Cardiac atrium fibroblast (primary cell): ENCODE results near the gene ZNF324B. TPM values are rescaled to one million over a fixed set of nuclear protein-coding genes. Genes with fewer than 3 reads are reported as not detected.

Source experiments
- total RNA-seq: library from RNA; depleted of rRNA; stranded (reverse); fragments of >200 nt; gene quantifications from 2 replicates; pipeline ENCODE4 v1.2.3, GENCODE V29; 2015

The ZNF324B gene
- 5.8 and 9.6 TPM in 2 replicates for total RNA-seq

DNA sequence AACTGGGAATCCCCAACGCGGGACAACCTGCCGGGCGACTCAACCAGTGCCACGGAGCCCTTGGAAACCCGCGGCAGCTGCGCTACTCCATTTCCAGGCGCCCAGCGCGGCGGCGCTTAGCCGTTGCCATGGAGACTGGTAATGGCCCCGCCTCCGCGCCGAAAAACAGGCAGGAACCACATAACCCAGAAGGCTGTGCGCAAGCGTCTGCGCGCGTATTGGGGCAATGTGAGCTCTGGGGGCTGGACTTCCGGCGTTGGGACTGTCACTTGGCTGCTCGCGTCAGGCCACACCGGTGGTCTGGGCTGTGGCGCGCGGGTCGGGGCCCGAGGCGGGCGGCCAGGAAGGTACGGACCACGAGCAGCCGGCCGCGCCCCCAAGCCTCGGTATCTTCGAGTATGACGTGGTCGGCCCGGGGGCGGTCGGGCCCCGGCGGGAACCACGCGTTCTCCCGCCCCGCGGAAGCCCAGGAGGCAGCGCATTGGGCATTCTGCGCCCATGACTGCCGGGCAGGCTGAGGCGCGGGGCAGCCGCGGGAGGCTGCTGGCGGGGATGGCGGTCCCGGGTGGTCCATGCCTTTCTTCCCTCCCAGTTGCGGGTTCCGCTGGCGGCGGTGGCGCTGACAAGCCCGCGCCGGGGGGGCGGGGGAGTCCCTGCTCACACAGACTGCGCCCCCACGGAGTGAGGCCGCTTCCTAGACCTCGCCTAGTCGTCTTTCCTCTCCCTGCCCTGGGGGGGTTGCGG is at the start of gene ZNF324B:
ZNF324B (plus strand) TSS at position 265 of the 744 bp plus-strand sequence. CDS start 2,080 bp downstream, outside the sequence.

DNA sequence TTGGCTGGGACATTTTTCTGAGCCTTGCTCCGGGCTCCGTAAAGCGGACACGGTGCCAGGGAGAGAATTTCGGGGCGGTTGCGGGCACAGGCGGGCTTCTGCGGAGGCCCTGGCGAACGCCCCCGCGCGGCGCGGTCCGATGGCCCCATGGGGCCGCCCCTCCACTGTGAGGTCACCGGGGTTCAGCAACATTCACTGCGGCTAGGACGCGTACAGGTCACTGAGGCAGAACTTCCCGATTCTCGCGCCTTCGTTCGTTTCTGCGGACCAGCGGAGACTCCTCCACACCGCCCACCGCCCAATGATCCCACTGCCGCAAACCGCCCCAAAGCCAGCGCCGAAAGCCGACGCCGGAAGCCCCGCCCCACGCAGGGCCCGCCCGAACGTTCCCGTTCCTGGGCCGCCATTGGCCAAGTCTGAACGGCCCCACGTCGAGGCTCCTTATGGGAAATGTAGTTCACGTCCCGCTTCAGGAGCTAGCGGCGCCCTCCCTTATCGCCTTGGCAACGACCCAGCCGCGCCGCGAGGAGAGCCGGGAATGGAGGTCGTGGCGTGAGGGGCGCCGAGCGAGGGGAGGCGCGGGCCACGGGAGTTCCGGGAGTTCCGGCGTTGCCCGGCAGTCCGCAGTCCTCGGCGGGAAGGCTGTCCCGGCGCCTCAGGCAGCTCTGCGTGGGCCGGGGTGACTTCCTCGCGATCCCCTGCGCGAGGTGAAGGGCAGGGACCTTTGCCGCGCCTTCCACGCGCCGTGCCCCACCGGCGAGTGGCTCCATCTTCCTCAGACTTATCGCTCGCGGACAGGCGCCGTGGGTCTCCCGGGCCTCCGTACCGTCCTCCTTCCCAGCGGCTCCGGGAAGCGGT is 43.0 kb upstream of the ZNF324B start, which contains the start of gene ZNF584:
ZNF584 (plus strand) TSS at position 498 of the 858 bp plus-strand sequence. CDS start 499 bp downstream, outside the sequence.

DNA sequence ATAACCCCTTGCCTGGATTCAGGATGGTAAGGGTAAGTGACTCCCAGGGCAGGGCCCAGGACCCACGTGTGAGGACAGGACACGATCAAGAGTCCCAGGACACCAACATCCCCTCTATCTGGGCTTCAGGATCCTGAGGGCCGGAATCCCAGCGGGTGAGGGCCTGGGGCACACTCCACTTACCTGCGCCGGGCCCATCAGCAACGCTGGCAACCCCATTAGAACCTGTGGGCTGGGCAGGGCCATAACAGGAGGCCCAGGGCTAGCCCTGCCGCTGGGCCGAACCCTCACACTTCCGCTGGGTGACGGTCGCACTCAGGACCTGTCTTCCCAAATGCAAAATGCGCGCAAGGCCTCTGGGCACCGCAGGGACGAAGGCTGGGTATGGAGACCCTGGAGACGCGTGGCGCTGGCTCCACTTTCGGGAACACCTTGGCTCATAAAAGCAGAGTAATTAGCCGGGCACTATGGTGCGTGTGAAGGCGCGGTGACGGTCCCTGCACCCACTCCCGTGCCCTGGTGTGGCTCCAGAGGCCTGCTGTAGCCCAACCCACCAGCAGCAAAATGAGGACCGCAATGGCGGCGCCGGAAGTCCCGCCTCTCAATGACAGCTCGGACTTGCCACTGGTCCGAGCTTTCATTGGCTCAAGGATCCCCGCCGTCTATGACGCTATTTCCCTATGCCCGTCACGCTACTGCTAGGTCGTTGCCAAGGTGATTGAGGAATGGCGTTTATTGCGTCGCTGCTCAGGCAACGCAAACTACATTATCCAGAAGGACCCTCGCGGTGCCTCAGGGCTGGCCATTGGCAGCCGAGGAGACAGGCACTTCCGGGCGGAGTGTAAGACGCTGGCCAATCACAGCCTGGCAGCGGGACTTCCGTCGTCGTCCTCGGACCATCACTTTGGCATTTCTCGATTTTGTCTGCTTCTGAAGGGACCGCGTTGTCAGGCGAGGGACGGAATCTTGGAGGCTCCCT is 11.6 kb upstream of the ZNF324B start, which contains the start of gene ZNF132:
ZNF132 (minus strand) TSS at position 578 of the 979 bp plus-strand sequence; CDS start at position 246, 332 bp downstream.

DNA sequence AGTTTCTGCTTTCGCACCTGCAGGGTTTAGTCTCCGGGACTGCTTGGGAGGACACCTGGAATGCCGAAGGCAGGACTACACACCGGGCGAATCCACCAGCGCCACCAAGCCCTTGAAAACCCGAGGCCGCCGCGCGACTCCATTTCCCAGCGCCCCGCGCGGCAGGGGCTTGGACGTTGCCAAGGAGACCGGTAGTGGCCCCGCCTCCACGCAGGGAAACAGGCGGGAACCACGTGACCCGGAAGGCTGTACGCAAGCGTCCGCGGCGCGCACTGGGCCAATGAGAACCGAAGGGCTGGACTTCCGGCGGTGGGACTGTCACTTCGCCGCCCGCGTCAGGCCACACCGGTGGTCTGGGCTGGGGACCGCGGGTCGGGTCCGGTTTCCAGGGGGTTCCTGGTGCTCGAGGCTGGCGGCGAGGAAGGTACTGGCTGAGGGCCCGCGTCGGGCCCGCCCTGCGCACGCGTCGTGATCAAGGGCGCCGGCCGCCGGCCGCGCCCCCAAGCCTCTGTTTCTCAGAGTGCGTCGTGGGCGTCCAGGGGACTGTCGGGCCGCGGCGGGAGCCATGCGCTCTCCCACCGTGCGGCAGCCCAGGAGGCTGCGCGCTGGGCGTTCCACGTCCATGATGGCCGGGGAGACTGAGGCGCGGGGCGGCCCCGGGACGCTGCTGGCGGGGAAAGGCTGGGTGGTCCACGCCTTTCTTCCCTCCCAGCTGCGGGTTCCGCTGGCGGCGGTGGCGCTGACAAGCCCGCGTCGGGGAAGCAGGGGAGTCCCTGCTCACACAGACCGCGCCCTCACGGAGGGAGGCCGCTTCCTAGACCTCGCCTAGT is 15.6 kb downstream of the ZNF324B start, which contains the start of gene ZNF324:
ZNF324 (plus strand) TSS at position 321 of the 830 bp plus-strand sequence. CDS start 2,106 bp downstream, outside the sequence.

DNA sequence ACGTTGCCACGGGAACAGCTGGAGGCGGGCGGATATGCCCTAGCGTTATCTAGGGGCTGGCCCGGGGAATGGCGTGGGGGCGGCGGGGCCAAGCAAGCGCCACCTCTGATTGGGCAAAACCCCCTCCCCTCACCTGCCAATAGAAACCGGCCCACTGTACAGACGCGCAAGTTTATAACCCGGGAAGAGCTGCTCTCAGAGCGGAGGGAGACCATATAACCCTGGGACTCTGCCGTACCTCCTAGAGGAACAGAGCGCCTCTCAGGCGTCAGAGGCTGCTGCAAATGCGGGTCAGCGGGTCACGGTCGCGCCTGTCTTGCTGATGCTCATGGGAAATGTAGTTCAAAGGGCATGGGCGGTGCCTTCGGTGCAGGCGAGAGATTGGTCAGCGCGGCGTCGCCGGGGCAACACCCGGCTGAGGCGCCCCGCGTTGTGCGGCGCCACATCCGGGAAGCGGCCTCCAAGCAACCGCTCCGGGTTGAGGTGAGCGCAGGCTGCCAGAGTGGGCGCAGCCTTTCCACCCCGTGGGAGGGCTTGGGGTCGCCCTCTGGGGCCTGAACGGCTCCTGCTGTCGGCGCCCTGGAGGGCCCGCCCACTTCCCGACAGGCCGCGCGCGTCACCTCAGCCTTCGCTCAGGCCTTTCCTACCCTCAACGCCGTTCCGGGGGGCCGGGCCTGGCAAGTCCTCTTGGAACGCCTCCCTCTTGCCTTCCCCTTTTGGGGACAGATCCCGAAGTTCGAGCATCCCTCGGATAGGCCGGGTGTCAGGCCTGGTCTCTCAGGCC is 24.5 kb downstream of the ZNF324B start, which contains the start of gene ZNF446:
ZNF446 (plus strand) TSS at position 639 of the 784 bp plus-strand sequence. CDS start 867 bp downstream, outside the sequence.

Other genes with a start within 250 kb of the ZNF324B start
- gene ZNF544, start 222.7 kb upstream of the ZNF324B start, total RNA-seq, result 13.4 and 64.2 TPM in 2 replicates
- gene ZNF8, start 172.7 kb upstream of the ZNF324B start, total RNA-seq, result 4.9 and 6.6 TPM in 2 replicates
- gene ERVK3-1, start 146.2 kb upstream of the ZNF324B start, total RNA-seq, result 32.9 and 64.4 TPM in 2 replicates
- 1.9 and 2.0 TPM in 2 replicates for gene ZSCAN22, start 124.6 kb upstream of the ZNF324B start, total RNA-seq
- 95.4 and 130 TPM in 2 replicates for gene A1BG, start 98.1 kb upstream of the ZNF324B start, total RNA-seq
- 0.18 and 0.97 TPM in 2 replicates for gene ZNF497, start 88.9 kb upstream of the ZNF324B start, total RNA-seq
- gene ZNF837, start 70.6 kb upstream of the ZNF324B start, total RNA-seq, result 4.5 and 5.0 TPM in 2 replicates
- 2,709 and 3,064 TPM in 2 replicates for gene RPS5, start 64.4 kb upstream of the ZNF324B start, total RNA-seq
- not detected in 2 replicates for gene RNF225, start 56.0 kb upstream of the ZNF324B start, total RNA-seq
- gene ZNF584, start 43.0 kb upstream of the ZNF324B start, total RNA-seq, result 13.0 and 15.4 TPM in 2 replicates
- 3.8 and 3.9 TPM in 2 replicates for gene ZNF132, start 11.5 kb upstream of the ZNF324B start, total RNA-seq
- gene ZNF324, start 15.5 kb downstream of the ZNF324B start, total RNA-seq, result 8.7 and 13.6 TPM in 2 replicates
- gene ZNF446, start 24.7 kb downstream of the ZNF324B start, total RNA-seq, result 7.3 and 12.8 TPM in 2 replicates
- 11.0 and 12.8 TPM in 2 replicates for gene SLC27A5, start 60.4 kb downstream of the ZNF324B start, total RNA-seq
- gene ZBTB45, start 68.2 kb downstream of the ZNF324B start, total RNA-seq, result 10.9 and 15.3 TPM in 2 replicates
- gene TRIM28, start 92.4 kb downstream of the ZNF324B start, total RNA-seq, result 249 and 264 TPM in 2 replicates
- gene CHMP2A, start 103.5 kb downstream of the ZNF324B start, total RNA-seq, result 93.0 and 104 TPM in 2 replicates
- gene UBE2M, start 107.0 kb downstream of the ZNF324B start, total RNA-seq, result 33.6 and 41.5 TPM in 2 replicates
- 14.7 and 14.8 TPM in 2 replicates for gene MZF1, start 121.7 kb downstream of the ZNF324B start, total RNA-seq